ENCODE results near the gene UTP15.

GRCh38 chr5:73529081-73529480 lies 36.5 kb upstream of the UTP15 start:
- TF ChIP-seq POLR2A (IDR thresholded peaks at IDR 0.05) (no peak), CTCF (IDR thresholded peaks at IDR 0.05) (no peak)
